Right renal pelvis (tissue), 4 donors: ENCODE measurements around the gene SEMG2. TPM values are rescaled to one million over a fixed set of nuclear protein-coding genes. Genes with fewer than 3 reads are reported as not detected.

Experiments used
- polyA plus RNA-seq, 4 donors: library from polyadenylated mRNA; unstranded; fragments of 120-200 nt; gene quantifications; one replicate each; pipeline ENCODE4 v1.2.1, GENCODE V29; 2013; ENCODE audit not compliant: insufficient read length in 4 of 4

Gene SEMG2
- polyA plus RNA-seq, 4 donors: 0.08 TPM; not detected in 3

Other genes starting within 250 kb of the SEMG2 start
- under 1 TPM; 0.37 to 0.57 (median 0.51) TPM for gene KCNS1, start 120.2 kb upstream of the SEMG2 start, polyA plus RNA-seq
- gene WFDC5, start 106.2 kb upstream of the SEMG2 start, polyA plus RNA-seq: not detected
- under 1 TPM in 1 of 4 donors, not detected in 3; 0.06 TPM for gene WFDC12, start 96.9 kb upstream of the SEMG2 start, polyA plus RNA-seq
- gene PI3, start 46.5 kb upstream of the SEMG2 start, polyA plus RNA-seq: not detected
- not detected for gene SEMG1, start 14.3 kb upstream of the SEMG2 start, polyA plus RNA-seq
- gene SLPI, start 33.2 kb downstream of the SEMG2 start, polyA plus RNA-seq: under 1 TPM in 3 of 4 donors, not detected in 1; 0.26 to 0.34 (median 0.26) TPM
- gene RBPJL, start 85.5 kb downstream of the SEMG2 start, polyA plus RNA-seq: under 1 TPM in 1 of 4 donors, not detected in 3; 0.06 TPM
- gene MATN4, start 86.9 kb downstream of the SEMG2 start, polyA plus RNA-seq: under 1 TPM; 0.20 to 0.58 (median 0.40) TPM
- gene SDC4, start 127.1 kb downstream of the SEMG2 start, polyA plus RNA-seq: 100 to 1,000 TPM; 168 to 196 (median 184) TPM
- gene SYS1, start 141.8 kb downstream of the SEMG2 start, polyA plus RNA-seq: 10 to 100 TPM; 35.4 to 38.0 (median 35.6) TPM
- gene TP53TG5, start 157.0 kb downstream of the SEMG2 start, polyA plus RNA-seq: 1 to 10 TPM in 2 of 4 donors, under 1 TPM in 2; 0.94 to 1.6 (median 1.2) TPM
- gene DBNDD2, start 186.9 kb downstream of the SEMG2 start, polyA plus RNA-seq: 10 to 100 TPM; 24.7 to 29.7 (median 26.3) TPM
- gene PIGT, start 194.8 kb downstream of the SEMG2 start, polyA plus RNA-seq: 100 to 1,000 TPM in 3 of 4 donors, 10 to 100 TPM in 1; 97.4 to 105 (median 103) TPM
- gene WFDC2, start 248.4 kb downstream of the SEMG2 start, polyA plus RNA-seq: 100 to 1,000 TPM; 171 to 224 (median 204) TPM